IMR-90 (cell line): ENCODE data around the gene GSN. TPM values are rescaled to one million over a fixed set of nuclear protein-coding genes. Genes with fewer than 3 reads are reported as not detected.

Source experiments
- ATAC-seq: fragments of 200-7000 bp; cut with Tn5 transposase; 2 replicates; pipeline ENCODE4 v1.9.1; 2020; ENCODE audit warnings: low read depth, mild to moderate bottlenecking, moderate library complexity
- BruUV-seq: library from RNA; stranded (reverse); fragments of 400-500 nt; replicated peaks from 2 replicates; lab custom pipeline; 2021; lab: Mats Ljungman, UMichigan
- CTCF ChIA-PET: fragments of 300-600 bp; formaldehyde crosslinking; extraction: SDS; loops from one replicate; lab custom pipeline; 2021; ENCODE audit warnings: antibody characterized with exemption; lab: Yijun Ruan, JAX
- POLR2A ChIA-PET: fragments of 300-600 bp; sonication (Branson Sonifier 250); formaldehyde crosslinking; loops from one replicate; lab custom pipeline; 2022; ENCODE audit warnings: antibody characterized with exemption; ENCODE audit not compliant: unreplicated experiment; lab: Charles Lee
- DNase-seq: peaks from one replicate; pipeline ENCODE4 v3.0.0; 2013
- H2AFZ ChIP-seq: replicated peaks from 2 replicates; pipeline ENCODE3; 2013; ENCODE audit warnings: low read length, mild to moderate bottlenecking; ENCODE audit not compliant: poor library complexity
- H2AK5ac ChIP-seq: 2 replicates; pipeline ENCODE4 v1.6.1; 2013; ENCODE audit warnings: low read depth, low read length, inconsistent platforms
- H2AK9ac ChIP-seq: replicated peaks from 2 replicates; pipeline ENCODE3; 2013; ENCODE audit warnings: mild to moderate bottlenecking, low read depth, low read length, moderate library complexity; ENCODE audit not compliant: poor library complexity
- H2BK120ac ChIP-seq: 2 replicates; pipeline ENCODE4 v1.6.1; 2013; ENCODE audit warnings: low read depth, low read length, inconsistent platforms
- H2BK15ac ChIP-seq: 3 replicates; pipeline ENCODE4 v1.6.1; 2013; ENCODE audit warnings: low read depth, low read length, inconsistent platforms
- H2BK20ac ChIP-seq: 2 replicates; pipeline ENCODE4 v1.6.1; 2013; ENCODE audit warnings: low read depth, mild to moderate bottlenecking, inconsistent platforms, low read length, moderate library complexity
- H2BK5ac ChIP-seq: 2 replicates; pipeline ENCODE4 v1.6.1; 2013; ENCODE audit warnings: mild to moderate bottlenecking, low read depth, low read length, inconsistent platforms; ENCODE audit not compliant: poor library complexity, severe bottlenecking
- H3K14ac ChIP-seq: replicated peaks from 2 replicates; pipeline ENCODE4 v1.6.1; 2013; ENCODE audit warnings: low read depth, low read length, inconsistent platforms
- H3K18ac ChIP-seq: 2 replicates; pipeline ENCODE4 v1.6.1; 2013; ENCODE audit warnings: low read depth, low read length, control low read depth
- H3K23ac ChIP-seq: 2 replicates; pipeline ENCODE4 v1.6.1; 2013; ENCODE audit warnings: low read depth, low read length, inconsistent platforms
- H3K27ac ChIP-seq: 2 replicates; pipeline ENCODE4 v1.5.1; 2013; ENCODE audit warnings: mild to moderate bottlenecking, control low read depth, low read length; ENCODE audit not compliant: insufficient read depth
- H3K27me3 ChIP-seq: 2 replicates; pipeline ENCODE4 v1.6.1; 2013; ENCODE audit warnings: low read length; ENCODE audit not compliant: control insufficient read depth, insufficient read depth
- H3K36me3 ChIP-seq: 2 replicates; pipeline ENCODE4 v1.6.1; 2013; ENCODE audit warnings: low read length, mixed read lengths; ENCODE audit not compliant: control insufficient read depth, insufficient read depth
- H3K4ac ChIP-seq: 2 replicates; pipeline ENCODE4 v1.6.1; 2013; ENCODE audit warnings: low read depth, low read length, inconsistent platforms
- H3K4me1 ChIP-seq: 2 replicates; pipeline ENCODE4 v1.6.1; 2013; ENCODE audit warnings: low read length, mixed read lengths; ENCODE audit not compliant: control insufficient read depth, insufficient read depth
- H3K4me2 ChIP-seq: 2 replicates; pipeline ENCODE4 v1.6.1; 2013; ENCODE audit warnings: low read depth, mild to moderate bottlenecking, control low read depth, low read length, moderate library complexity
- H3K4me3 ChIP-seq: 2 replicates; pipeline ENCODE4 v1.5.1; 2013; ENCODE audit warnings: low read depth, mild to moderate bottlenecking, control low read depth, low read length, moderate library complexity; ENCODE audit not compliant: insufficient read depth
- H3K56ac ChIP-seq: 2 replicates; pipeline ENCODE4 v1.6.1; 2013; ENCODE audit warnings: low read length, inconsistent platforms; ENCODE audit not compliant: insufficient read depth; ENCODE audit errors: extremely low read depth
- H3K79me1 ChIP-seq, 2 experiments: 2 replicates each; pipeline ENCODE4 v1.6.1; 2013; ENCODE audit warnings: low read length in 2 of 2, inconsistent platforms in 1 of 2, low read depth in 1 of 2
- H3K9ac ChIP-seq: 2 replicates; pipeline ENCODE4 v1.6.1; 2013; ENCODE audit warnings: low read depth, low read length, control low read depth
- H3K9me1 ChIP-seq: 2 replicates; pipeline ENCODE4 v1.6.1; 2013; ENCODE audit warnings: low read length, inconsistent platforms; ENCODE audit not compliant: insufficient read depth
- H3K9me3 ChIP-seq: 2 replicates; pipeline ENCODE4 v1.6.1; 2013; ENCODE audit warnings: low read length; ENCODE audit not compliant: control insufficient read depth, insufficient read depth
- H4K20me1 ChIP-seq: 2 replicates; pipeline ENCODE4 v1.6.1; 2013; ENCODE audit warnings: low read length, inconsistent platforms; ENCODE audit not compliant: insufficient read depth
- H4K5ac ChIP-seq: 2 replicates; pipeline ENCODE4 v1.6.1; 2013; ENCODE audit warnings: mild to moderate bottlenecking, low read depth, low read length, control low read depth
- H4K8ac ChIP-seq, 2 experiments: 2 replicates each; pipeline ENCODE4 v1.6.1; 2013; ENCODE audit warnings: low read depth in 2 of 2, low read length in 2 of 2, control low read depth in 1 of 2, inconsistent platforms in 1 of 2
- H4K91ac ChIP-seq: 2 replicates; pipeline ENCODE4 v1.6.1; 2013; ENCODE audit warnings: low read depth, low read length, inconsistent platforms; ENCODE audit not compliant: insufficient read depth
- RCOR1 ChIP-seq: IDR thresholded peaks from 2 replicates; pipeline ENCODE4 v1.6.1; 2012; ENCODE audit warnings: mild to moderate bottlenecking, low read length, improper control_type of control experiment; ENCODE audit not compliant: insufficient replicate concordance
- WGBS, 2 experiments: methylation state at CpG; one replicate each; pipeline versions ENCODE4 v1.1.5 to v1.1.7; 2013; ENCODE audit warnings: missing lambda C conversion rate in 2 of 2; ENCODE audit not compliant: insufficient read length in 1 of 2; ENCODE audit errors: extremely low coverage in 2 of 2; 5-methylcytosine and 5-hydroxymethylcytosine counted together
- dilution Hi-C: fragments of 300-500 bp; cut with HindIII; formaldehyde crosslinking; loops from one replicate; pipeline ENCODE4 v1.14.3; 2018; ENCODE audit warnings: low sequenced_read_pairs; ENCODE audit not compliant: unreplicated experiment
- in situ Hi-C: fragments of 300-500 bp; cut with MboI; formaldehyde crosslinking; loops from 3 replicates; pipeline ENCODE4 v1.14.3; 2019; ENCODE audit warnings: low sequenced_read_pairs, inconsistent platforms, mixed read lengths
- intact Hi-C: fragments of 100-400 bp; cut with micrococcal nuclease; formaldehyde crosslinking; loops from 2 replicates; pipeline ENCODE4 v1.10.0; 2022
- polyA plus RNA-seq, 3 experiments: library from polyadenylated mRNA; depleted of rRNA; stranded (reverse); fragments of >200 nt; gene quantifications; 2 replicates each; pipeline ENCODE4 v1.2.3, GENCODE V29; 2012; ENCODE audit warnings: low replicate concordance in 1 of 3
- total RNA-seq: library from RNA; depleted of rRNA; stranded (reverse); fragments of >200 nt; gene quantifications from 2 replicates; pipeline ENCODE4 v1.2.3, GENCODE V29; 2012

Gene GSN
- total and polyA plus RNA-seq, 2 of the 4 experiments (the other 2 are of a cell fraction): 495 to 547 TPM

GRCh38 chr9:121268851-121269641 is 1.1 kb downstream of the GSN start:
- H3K4me3 ChIP-seq: peak overlapping the region; percentile 91
- peak overlapping the region; percentile 86 for H3K18ac ChIP-seq
- peaks cover 25% of the 10 kb centered on the region for H3K9me1 ChIP-seq
- peak overlapping the region; percentile 92 for H3K23ac ChIP-seq
- peak overlapping the region; percentile 74 for H2BK20ac ChIP-seq
- peaks cover 17% of the 10 kb centered on the region for H4K20me1 ChIP-seq
- peak overlapping the region; percentile 86 for H3K27ac ChIP-seq
- H3K27me3 ChIP-seq: no peaks in the 10 kb centered on the region
- H4K8ac ChIP-seq: peak overlapping the region; percentile 18 to 77
- peak overlapping the region; percentile 89 for H2BK5ac ChIP-seq
- no peaks in the 10 kb centered on the region for H3K9me3 ChIP-seq
- peak overlapping the region; percentile 79 for H4K91ac ChIP-seq
- no CpG with 5 or more reads among the region's 12 CpGs for WGBS, 2 experiments
- peak overlapping the region; percentile 61; the same call in 2 of the 3 replicates for H2BK15ac ChIP-seq
- no peak for DNase-seq
- peak overlapping the region; percentile 89 for H2AK5ac ChIP-seq
- peak overlapping the region; percentile 94 for H3K4me2 ChIP-seq
- peak overlapping the region; percentile 86 for H3K14ac ChIP-seq
- no peak for TF ChIP-seq RCOR1
- CTCF ChIA-PET: interaction anchor here (0.9 to 2.1 kb wide), 7 partner anchors 9 to 131 kb away, joined by 3 to 8 read pairs (median 4); no protein-coding TSS in a partner anchor
- no TSS peak for BruUV-seq
- peak overlapping the region; percentile 92 for H3K56ac ChIP-seq
- dilution Hi-C loops (no loop called here), intact Hi-C loops (loop anchor here (1.0 to 2.0 kb wide), 2 partner anchors 9 to 46 kb away; no protein-coding TSS in a partner anchor), in situ Hi-C loops (no loop called here)
- peak overlapping the region; percentile 89 for H2BK120ac ChIP-seq
- peak overlapping the region; percentile 95 for H2AK9ac ChIP-seq
- H3K4ac ChIP-seq: peak overlapping the region; percentile 94
- H2AFZ ChIP-seq: peak overlapping the region; percentile 87
- peaks cover 2% of the 10 kb centered on the region; the same call in 1 of the 2 replicates for H3K36me3 ChIP-seq
- H3K4me1 ChIP-seq: peaks cover 25% of the 10 kb centered on the region
- POLR2A ChIA-PET: interaction anchor here (0.9 kb wide), 1 partner anchor 9 kb away, joined by 5 read pairs; no protein-coding TSS in a partner anchor
- peaks cover 21 to 58% of the 10 kb centered on the region in 2 experiments for H3K79me1 ChIP-seq
- peak overlapping the region; percentile 79 for H4K5ac ChIP-seq
- ATAC-seq: peak; percentile 10
- H3K9ac ChIP-seq: peak overlapping the region; percentile 79
